ENCODE results near the gene SYMPK.

DNA sequence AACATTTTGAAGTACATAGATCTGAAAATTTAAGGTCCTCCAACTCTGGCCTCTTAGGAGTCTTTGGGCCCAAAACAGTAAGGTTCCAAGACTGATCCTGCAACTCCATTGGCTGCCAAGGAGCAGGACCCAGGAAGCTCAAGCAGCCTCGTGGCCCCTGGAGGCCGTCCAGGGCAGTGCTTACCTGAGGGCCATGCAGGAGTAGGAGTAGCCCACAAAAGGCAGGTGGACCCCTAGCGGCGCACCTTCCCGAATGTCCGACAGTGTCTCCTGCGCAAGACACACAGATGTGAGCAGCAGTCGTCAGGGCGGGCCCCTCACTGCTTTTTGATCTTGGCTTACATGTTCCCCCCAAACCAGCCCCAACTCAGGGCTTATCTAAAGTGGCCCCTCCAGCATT is 88.2 kb downstream of the SYMPK start:
- TF ChIP-seq, protein P1, sequence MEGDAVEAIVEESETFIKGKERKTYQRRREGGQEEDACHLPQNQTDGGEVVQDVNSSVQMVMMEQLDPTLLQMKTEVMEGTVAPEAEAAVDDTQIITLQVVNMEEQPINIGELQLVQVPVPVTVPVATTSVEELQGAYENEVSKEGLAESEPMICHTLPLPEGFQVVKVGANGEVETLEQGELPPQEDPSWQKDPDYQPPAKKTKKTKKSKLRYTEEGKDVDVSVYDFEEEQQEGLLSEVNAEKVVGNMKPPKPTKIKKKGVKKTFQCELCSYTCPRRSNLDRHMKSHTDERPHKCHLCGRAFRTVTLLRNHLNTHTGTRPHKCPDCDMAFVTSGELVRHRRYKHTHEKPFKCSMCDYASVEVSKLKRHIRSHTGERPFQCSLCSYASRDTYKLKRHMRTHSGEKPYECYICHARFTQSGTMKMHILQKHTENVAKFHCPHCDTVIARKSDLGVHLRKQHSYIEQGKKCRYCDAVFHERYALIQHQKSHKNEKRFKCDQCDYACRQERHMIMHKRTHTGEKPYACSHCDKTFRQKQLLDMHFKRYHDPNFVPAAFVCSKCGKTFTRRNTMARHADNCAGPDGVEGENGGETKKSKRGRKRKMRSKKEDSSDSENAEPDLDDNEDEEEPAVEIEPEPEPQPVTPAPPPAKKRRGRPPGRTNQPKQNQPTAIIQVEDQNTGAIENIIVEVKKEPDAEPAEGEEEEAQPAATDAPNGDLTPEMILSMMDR (IDR thresholded peaks at IDR 0.05; ENCODE audit: low read depth, low read length): no peak
- TF ChIP-seq EZH2phosphoT487 (IDR thresholded peaks at IDR 0.05; ENCODE audit: low read depth): no peak
